Activated CD8-positive, alpha-beta T cell treated with anti-CD3 and anti-CD28 coated beads for 36 hours (primary cell): ENCODE data around the gene FHAD1. TPM values are rescaled to one million over a fixed set of nuclear protein-coding genes. Genes with fewer than 3 reads are reported as not detected.
"Not testable (repeated sequence)": the region's sequence is repeated elsewhere in the genome, so short reads cannot be mapped to it uniquely, and the experiment has no call there.

Source experiments
- ATAC-seq: fragments of 200-7000 bp; cut with Tn5 transposase; one replicate; pipeline ENCODE4 v1.10.0; 2021; ENCODE audit warnings: mild to moderate bottlenecking, moderate library complexity
- CTCF ChIA-PET: fragments of 350-600 bp; sonication (Branson Sonifier 250); formaldehyde crosslinking; loops from one replicate; lab custom pipeline; 2021; ENCODE audit warnings: antibody characterized with exemption; lab: Charles Lee
- POLR2A ChIA-PET: fragments of 350-600 bp; sonication (Branson Sonifier 250); formaldehyde crosslinking; loops from one replicate; lab custom pipeline; 2021; ENCODE audit warnings: antibody characterized with exemption; lab: Charles Lee
- DNase-seq: peaks from one replicate; pipeline ENCODE4 v3.0.0-alpha.2; 2020
- H3K27ac Mint-ChIP-seq: one replicate; pipeline ENCODE4 v1.8.0; 2021; ENCODE audit warnings: mild to moderate bottlenecking, mixed read lengths
- H3K27me3 Mint-ChIP-seq: one replicate; pipeline ENCODE4 v1.8.0; 2021; ENCODE audit warnings: mixed read lengths
- H3K36me3 Mint-ChIP-seq: one replicate; pipeline ENCODE4 v1.8.0; 2021; ENCODE audit warnings: low read depth, mixed read lengths
- H3K4me1 Mint-ChIP-seq: one replicate; pipeline ENCODE4 v1.8.0; 2021; ENCODE audit warnings: low read depth, mixed read lengths
- H3K4me3 Mint-ChIP-seq: one replicate; pipeline ENCODE4 v1.8.0; 2021; ENCODE audit warnings: mild to moderate bottlenecking, moderate library complexity, mixed read lengths
- H3K9me3 Mint-ChIP-seq: one replicate; pipeline ENCODE4 v1.8.0; 2021; ENCODE audit warnings: mixed read lengths
- CTCF ChIP-seq: fragments of 200-600 bp; IDR thresholded peaks from one replicate; pipeline ENCODE4 v1.8.0; 2022; ENCODE audit warnings: antibody characterized with exemption, mild to moderate bottlenecking
- intact Hi-C: fragments of 100-400 bp; cut with micrococcal nuclease; formaldehyde crosslinking; loops from one replicate; pipeline ENCODE4 v1.10.0; 2022
- total RNA-seq, 2 experiments: library from RNA; stranded (reverse); gene quantifications; one replicate each; pipeline ENCODE4 v1.2.3, GENCODE V29; 2021

FHAD1 gene
- total RNA-seq, 2 experiments from 2014 or later = 0.07 to 0.16 TPM

- H3K4me3 Mint-ChIP-seq = no peak overlapping the region
- no peak overlapping the region for H3K27ac Mint-ChIP-seq
Observed at GRCh38 chr1:15433471-15433870, 186.4 kb downstream of the FHAD1 start.

GRCh38 chr1:15434739-15435138, 187.7 kb downstream of the FHAD1 start:
- intact Hi-C loops, H3K4me1 Mint-ChIP-seq, H3K4me3 Mint-ChIP-seq, H3K27ac Mint-ChIP-seq, H3K9me3 Mint-ChIP-seq, H3K27me3 Mint-ChIP-seq, ATAC-seq, H3K36me3 Mint-ChIP-seq, DNase-seq: not testable (repeated sequence)
- CTCF ChIA-PET = interaction anchor here (0.9 to 4.6 kb wide), 2 partner anchors 13 to 111 kb away, joined by 3 to 25 read pairs; no protein-coding TSS in a partner anchor
- POLR2A ChIA-PET = interaction anchor here (1.0 to 1.2 kb wide), 2 partner anchors 8 to 24 kb away, joined by 3 read pairs; no protein-coding TSS in a partner anchor

More at GRCh38 chr1:15433471-15433870, 186.4 kb downstream of the FHAD1 start:
- intact Hi-C loops = no loop called here
- no peaks in the 10 kb centered on the region for H3K27me3 Mint-ChIP-seq
- ATAC-seq (no peak), DNase-seq (no peak)
- no peaks in the 10 kb centered on the region for H3K36me3 Mint-ChIP-seq
- no peaks in the 10 kb centered on the region for H3K4me1 Mint-ChIP-seq
- ChIA-PET POLR2A (no interaction called here), CTCF (interaction anchor here (4.6 kb wide), 1 partner anchor 110 kb away, joined by 25 read pairs; no protein-coding TSS in a partner anchor)
- no peaks in the 10 kb centered on the region for H3K9me3 Mint-ChIP-seq
- TF ChIP-seq CTCF = no peak

GRCh38 chr1:15435239-15436077, 188.4 kb downstream of the FHAD1 start:
- intact Hi-C loops = no loop called here
- Mint-ChIP-seq H3K27ac (no peak overlapping the region), H3K4me1 (no peaks in the 10 kb centered on the region), H3K27me3 (no peaks in the 10 kb centered on the region), H3K9me3 (no peaks in the 10 kb centered on the region), H3K36me3 (no peaks in the 10 kb centered on the region), H3K4me3 (no peak overlapping the region)
- no peak for ATAC-seq
- POLR2A ChIA-PET = interaction anchor here (0.6 to 1.2 kb wide), 3 partner anchors 9 to 93 kb away, joined by 3 read pairs; no protein-coding TSS in a partner anchor
- no peak for TF ChIP-seq CTCF
- CTCF ChIA-PET = interaction anchor here (0.9 to 4.6 kb wide), 2 partner anchors 12 to 112 kb away, joined by 3 to 25 read pairs; no protein-coding TSS in a partner anchor
- DNase-seq = no peak

GRCh38 chr1:15436881-15437442, 189.9 kb downstream of the FHAD1 start:
- DNase-seq = no peak
- Mint-ChIP-seq H3K36me3 (no peaks in the 10 kb centered on the region), H3K27ac (no peak overlapping the region), H3K4me1 (no peaks in the 10 kb centered on the region), H3K4me3 (no peak overlapping the region), H3K9me3 (no peaks in the 10 kb centered on the region), H3K27me3 (no peaks in the 10 kb centered on the region)
- ChIA-PET CTCF (interaction anchor here (4.6 kb wide), 1 partner anchor 114 kb away, joined by 25 read pairs; no protein-coding TSS in a partner anchor), POLR2A (no interaction called here)
- TF ChIP-seq CTCF = no peak
- ATAC-seq = no peak
- intact Hi-C loops = no loop called here

- H3K4me1 Mint-ChIP-seq = no peaks in the 10 kb centered on the region
- DNase-seq = no peak
- ATAC-seq = no peak
- H3K36me3 Mint-ChIP-seq = no peaks in the 10 kb centered on the region
- ChIA-PET POLR2A (no interaction called here), CTCF (interaction anchor here (1.0 kb wide), 1 partner anchor 116 kb away, joined by 4 read pairs; no protein-coding TSS in a partner anchor)
- H3K4me3 Mint-ChIP-seq = no peak overlapping the region
- no peaks in the 10 kb centered on the region for H3K27me3 Mint-ChIP-seq
- TF ChIP-seq CTCF = no peak
- intact Hi-C loops = no loop called here
- H3K9me3 Mint-ChIP-seq = no peaks in the 10 kb centered on the region
- no peak overlapping the region for H3K27ac Mint-ChIP-seq
Observed at GRCh38 chr1:15439325-15439724, 192.3 kb downstream of the FHAD1 start.
